Stomach (tissue), 9 donors: ENCODE data around the gene FGF23. TPM values are rescaled to one million over a fixed set of nuclear protein-coding genes. Genes with fewer than 3 reads are reported as not detected.

Source experiments
- DNase-seq, 2 donors: peaks; one replicate each; pipeline versions ENCODE4 v3.0.0 to v3.0.0-alpha.2; 2013 to 2019
- H3K27ac ChIP-seq, 5 donors: fragments of 200-600 bp in 4 of 5; sonication (generic) in 4 of 5; one replicate each; pipeline ENCODE4 v1.5.1; 2013 to 2019; ENCODE audit warnings: mild to moderate bottlenecking in 1 of 5, moderate library complexity in 1 of 5
- H3K27me3 ChIP-seq, 3 donors: fragments of 200-600 bp; sonication (generic); one replicate each; pipeline ENCODE4 v1.5.1; 2017 to 2019; ENCODE audit warnings: mixed run types in 1 of 3
- H3K36me3 ChIP-seq, 4 donors: fragments of 200-600 bp; sonication (generic); 1 replicate in 3 of 4; 2 replicates in 1 of 4; pipeline ENCODE4 v1.5.1; 2016 to 2019
- H3K4me1 ChIP-seq, 4 donors: fragments of 200-600 bp; sonication (generic); one replicate each; pipeline ENCODE4 v1.5.1; 2016 to 2019
- H3K4me3 ChIP-seq, 4 donors: fragments of 200-600 bp; sonication (generic) in 3 of 4; one replicate each; pipeline ENCODE4 v1.5.1; 2016 to 2019; ENCODE audit warnings: mild to moderate bottlenecking in 1 of 4
- H3K9me3 ChIP-seq, 4 donors: fragments of 200-600 bp; sonication (generic); one replicate each; pipeline ENCODE4 v1.5.1; 2016 to 2019
- EP300 ChIP-seq: sonication (generic); formaldehyde crosslinking; IDR thresholded peaks from one replicate; pipeline ENCODE4 v1.6.1; 2017; ENCODE audit warnings: antibody characterized with exemption
- POLR2A ChIP-seq, 4 donors: fragments of 450-650 bp; IDR thresholded peaks; one replicate each; pipeline ENCODE4 v1.6.1; 2016; ENCODE audit warnings: antibody characterized with exemption in 4 of 4, control low read depth in 2 of 4, mild to moderate bottlenecking in 1 of 4, moderate library complexity in 1 of 4
- POLR2AphosphoS5 ChIP-seq, 3 donors: sonication (generic); formaldehyde crosslinking; IDR thresholded peaks; one replicate each; pipeline ENCODE4 v1.6.1; 2016; ENCODE audit warnings: antibody characterized with exemption in 3 of 3
- WGBS, 5 donors: extraction: QIAGEN DNeasy Blood & Tissue Kit in 3 of 5; methylation state at CpG; one replicate each; pipeline versions ENCODE4 v1.1.5 to v1.1.7; 2013 to 2018; 5-methylcytosine and 5-hydroxymethylcytosine counted together
- intact Hi-C: fragments of 100-400 bp; cut with DNase I; formaldehyde crosslinking; loops from one replicate; pipeline ENCODE4 v1.15.1; 2023; ENCODE audit warnings: low total_unique reads
- polyA plus RNA-seq, 3 donors: library from polyadenylated mRNA; stranded (reverse); fragments of 200-250 nt; gene quantifications; one replicate each; pipeline ENCODE4 v1.2.3, GENCODE V29; 2013
- total RNA-seq, 5 donors: library from RNA; depleted of rRNA; stranded (reverse); fragments of >200 nt; gene quantifications; one replicate each; pipeline versions ENCODE4 v1.1.0 to v1.2.3, GENCODE V29; 2014 to 2016
- TF ChIP-seq, protein P1 (sequence below), 7 experiments: fragments of 450-650 bp in 4 of 7; fragments of 200-600 bp in 3 of 7; sonication (generic) in 3 of 7; IDR thresholded peaks; one replicate each; pipeline ENCODE4 v1.5.1; 2016 to 2019; ENCODE audit warnings: antibody characterized with exemption in 7 of 7, control low read depth in 2 of 7, mild to moderate bottlenecking in 1 of 7
- donor health status: healthy with polysubstance abuse.
- donor health status: Bipolar disorder and iron deficiency.
- donor health status: healthy.

The FGF23 gene
- total and polyA plus RNA-seq, 8 donors, result not detected

DNA sequence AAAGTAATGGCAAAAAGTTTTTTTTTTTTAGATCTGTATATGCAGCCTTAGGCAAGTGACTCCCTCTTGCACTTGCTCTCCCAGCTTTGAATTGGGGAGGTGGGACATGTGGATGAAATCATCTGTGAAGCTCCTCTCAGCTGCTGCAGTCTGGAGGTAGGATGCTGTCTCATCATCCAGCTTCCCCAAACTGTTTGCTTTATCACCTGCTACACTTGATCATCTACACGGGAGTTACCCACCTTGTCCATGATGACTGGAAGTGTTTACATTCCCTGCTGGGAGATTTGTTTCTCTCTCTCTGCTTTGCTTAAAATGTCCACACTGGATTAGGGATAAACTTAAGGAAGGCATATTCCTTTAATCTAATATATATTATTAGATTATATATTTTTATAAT, 8.5 kb upstream of the FGF23 start:
- H3K27me3 ChIP-seq, result peaks cover 0 to 19% (median 0%) of the 10 kb centered on the region in 3 donors
- H3K36me3 ChIP-seq, result no peaks in the 10 kb centered on the region
- H3K4me3 ChIP-seq, result no peak overlapping the region
- TF ChIP-seq EP300 (no peak), POLR2AphosphoS5 (IDR thresholded peaks at IDR 0.05) (no peak)
- TF ChIP-seq, protein P1, sequence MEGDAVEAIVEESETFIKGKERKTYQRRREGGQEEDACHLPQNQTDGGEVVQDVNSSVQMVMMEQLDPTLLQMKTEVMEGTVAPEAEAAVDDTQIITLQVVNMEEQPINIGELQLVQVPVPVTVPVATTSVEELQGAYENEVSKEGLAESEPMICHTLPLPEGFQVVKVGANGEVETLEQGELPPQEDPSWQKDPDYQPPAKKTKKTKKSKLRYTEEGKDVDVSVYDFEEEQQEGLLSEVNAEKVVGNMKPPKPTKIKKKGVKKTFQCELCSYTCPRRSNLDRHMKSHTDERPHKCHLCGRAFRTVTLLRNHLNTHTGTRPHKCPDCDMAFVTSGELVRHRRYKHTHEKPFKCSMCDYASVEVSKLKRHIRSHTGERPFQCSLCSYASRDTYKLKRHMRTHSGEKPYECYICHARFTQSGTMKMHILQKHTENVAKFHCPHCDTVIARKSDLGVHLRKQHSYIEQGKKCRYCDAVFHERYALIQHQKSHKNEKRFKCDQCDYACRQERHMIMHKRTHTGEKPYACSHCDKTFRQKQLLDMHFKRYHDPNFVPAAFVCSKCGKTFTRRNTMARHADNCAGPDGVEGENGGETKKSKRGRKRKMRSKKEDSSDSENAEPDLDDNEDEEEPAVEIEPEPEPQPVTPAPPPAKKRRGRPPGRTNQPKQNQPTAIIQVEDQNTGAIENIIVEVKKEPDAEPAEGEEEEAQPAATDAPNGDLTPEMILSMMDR (IDR thresholded peaks at IDR 0.05), result no peak
- H3K27ac ChIP-seq, result no peak overlapping the region
- WGBS, 5 donors, result 20 to 34% (median 29%) methylated on average over 1 of the region's 1 CpG
- no peaks in the 10 kb centered on the region for H3K9me3 ChIP-seq
- DNase-seq, result no peak
- no peaks in the 10 kb centered on the region for H3K4me1 ChIP-seq
- intact Hi-C loops, result no loop called here

DNA sequence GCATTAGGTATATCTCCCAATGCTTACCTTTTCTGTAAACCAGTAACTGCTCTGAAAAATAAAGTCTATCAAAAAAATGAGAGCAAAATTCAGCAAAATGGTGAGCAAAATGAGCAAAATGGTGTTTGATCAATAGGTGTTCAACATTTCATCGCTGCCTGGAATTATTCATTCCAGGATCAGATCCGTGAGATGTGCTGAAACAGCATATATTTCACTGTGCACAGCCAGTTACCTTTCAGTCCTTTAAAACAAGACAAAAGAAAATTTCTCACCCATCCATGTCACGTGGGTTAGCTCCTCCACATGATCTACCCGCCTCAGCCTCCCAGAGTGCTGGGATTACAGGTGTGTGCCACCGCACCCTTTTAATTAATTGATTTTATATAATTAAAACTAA, 8.1 kb upstream of the FGF23 start:
- no peak for DNase-seq
- peaks cover 0 to 15% (median 0%) of the 10 kb centered on the region in 3 donors for H3K27me3 ChIP-seq
- H3K9me3 ChIP-seq, result no peaks in the 10 kb centered on the region
- no peak overlapping the region for H3K27ac ChIP-seq
- no peak overlapping the region for H3K4me3 ChIP-seq
- no peak for TF ChIP-seq POLR2A (IDR thresholded peaks at IDR 0.05)
- no peak for TF ChIP-seq EP300
- TF ChIP-seq, protein P1 (IDR thresholded peaks at IDR 0.05), result no peak
- TF ChIP-seq POLR2AphosphoS5 (IDR thresholded peaks at IDR 0.05), result no peak
- no peaks in the 10 kb centered on the region for H3K4me1 ChIP-seq
- no peaks in the 10 kb centered on the region for H3K36me3 ChIP-seq
- 82 to 89% (median 86%) methylated on average over 5 of the region's 5 CpGs for WGBS, 5 donors
- intact Hi-C loops, result no loop called here

DNA sequence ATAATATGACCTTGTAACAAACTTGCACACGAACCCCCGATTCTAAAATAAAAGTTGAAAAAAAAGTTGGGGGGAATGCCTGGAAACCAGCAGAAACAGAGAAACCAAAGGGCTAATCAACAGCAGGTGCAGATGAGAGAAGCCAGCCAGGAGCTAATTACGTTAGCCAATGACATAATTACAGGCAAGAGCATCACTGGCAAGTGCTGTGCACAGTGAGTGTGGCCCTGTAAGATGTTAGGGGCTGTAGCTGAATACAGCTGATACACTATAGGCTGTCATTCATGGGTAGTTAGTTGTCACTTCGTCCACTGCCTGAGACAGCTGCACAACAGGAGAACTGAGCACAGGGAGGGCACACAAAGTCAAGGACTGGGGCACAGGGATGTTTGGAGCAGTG, 7.3 kb upstream of the FGF23 start:
- H3K4me1 ChIP-seq, result no peaks in the 10 kb centered on the region
- no peaks in the 10 kb centered on the region for H3K9me3 ChIP-seq
- DNase-seq, result peak in 1 of 2 donors; percentile 15
- no peaks in the 10 kb centered on the region for H3K36me3 ChIP-seq
- H3K27ac ChIP-seq, result no peak overlapping the region
- WGBS, 5 donors, result 70 to 82% (median 78%) methylated on average over 4 of the region's 4 CpGs
- intact Hi-C loops, result no loop called here
- TF ChIP-seq, protein P1 (IDR thresholded peaks at IDR 0.05), result no peak
- TF ChIP-seq POLR2AphosphoS5 (IDR thresholded peaks at IDR 0.05) (no peak), POLR2A (IDR thresholded peaks at IDR 0.05) (no peak), EP300 (no peak)
- H3K27me3 ChIP-seq, result peaks cover 0 to 7% (median 0%) of the 10 kb centered on the region in 3 donors
- H3K4me3 ChIP-seq, result no peak overlapping the region

DNA sequence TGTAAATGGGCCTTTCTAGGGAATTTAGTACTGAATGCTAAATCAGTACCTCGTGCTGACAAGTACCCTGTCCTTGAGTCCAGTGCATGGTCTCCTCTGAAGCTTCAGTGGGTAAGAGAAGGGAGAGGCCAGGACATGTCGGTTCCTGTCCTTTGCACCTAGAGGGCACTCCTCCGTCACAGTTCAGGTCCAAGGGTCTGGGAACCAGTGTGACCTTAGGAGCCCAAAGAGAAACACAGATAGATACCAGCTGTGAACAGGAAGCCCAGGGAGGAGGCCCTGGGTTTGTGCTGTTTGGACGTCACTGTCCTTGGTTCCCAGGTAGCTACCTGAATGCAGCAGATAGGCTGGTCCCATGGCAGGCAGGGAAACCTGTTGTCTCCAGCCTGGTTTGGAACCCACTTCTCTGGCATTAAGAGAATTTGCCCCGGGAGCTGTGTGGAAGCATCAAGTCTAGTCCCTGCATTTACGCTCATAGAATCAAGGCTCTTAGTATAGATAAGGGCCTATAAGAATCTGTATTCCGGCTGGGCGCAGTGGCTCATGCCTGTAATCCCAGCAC, 3.9 kb upstream of the FGF23 start:
- WGBS, 5 donors, result 60 to 81% (median 71%) methylated on average over 7 to 8 of the region's 8 CpGs
- H3K27ac ChIP-seq, result no peak overlapping the region
- H3K4me3 ChIP-seq, result no peak overlapping the region
- H3K27me3 ChIP-seq, result peaks cover 0 to 29% (median 7%) of the 10 kb centered on the region in 3 donors
- H3K9me3 ChIP-seq, result no peaks in the 10 kb centered on the region
- TF ChIP-seq POLR2A (IDR thresholded peaks at IDR 0.05) (no peak), POLR2AphosphoS5 (IDR thresholded peaks at IDR 0.05) (no peak)
- peak in 1 of 2 donors; percentile 7 for DNase-seq
- no peaks in the 10 kb centered on the region for H3K36me3 ChIP-seq
- no peaks in the 10 kb centered on the region for H3K4me1 ChIP-seq
- intact Hi-C loops, result no loop called here

DNA sequence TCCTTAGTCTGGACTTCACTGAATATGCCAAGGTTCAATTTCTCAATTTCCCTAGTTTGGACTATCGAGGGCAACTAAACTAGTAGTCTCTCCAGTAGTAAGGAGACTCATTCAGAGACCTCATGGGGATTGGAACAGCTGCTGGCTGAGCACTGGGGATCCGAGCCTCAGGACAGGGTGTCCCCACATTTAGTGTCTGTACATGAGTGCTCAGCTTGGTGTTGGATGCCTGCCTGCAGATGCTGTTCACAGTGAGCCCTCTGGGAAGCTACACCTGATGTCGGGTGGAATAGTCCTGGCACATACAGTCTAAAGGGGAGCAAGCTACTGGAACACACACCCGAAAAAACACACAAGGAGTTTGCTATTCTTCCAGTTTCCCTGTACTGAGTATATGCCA, 820 bp upstream of the FGF23 start:
- Histone ChIP-seq H3K9me3 (no peaks in the 10 kb centered on the region), H3K27ac (no peak overlapping the region), H3K4me1 (no peaks in the 10 kb centered on the region), H3K36me3 (no peaks in the 10 kb centered on the region), H3K4me3 (no peak overlapping the region), H3K27me3 (peaks cover 0 to 23% (median 7%) of the 10 kb centered on the region in 3 donors)
- 71 to 87% (median 75%) methylated on average over 4 of the region's 4 CpGs for WGBS, 5 donors
- intact Hi-C loops, result no loop called here
- TF ChIP-seq, protein P1 (IDR thresholded peaks at IDR 0.05), result no peak
- TF ChIP-seq POLR2AphosphoS5 (IDR thresholded peaks at IDR 0.05) (no peak), EP300 (no peak), POLR2A (IDR thresholded peaks at IDR 0.05) (no peak)
- no peak for DNase-seq
